OCI-LY7 (cell line): ENCODE measurements around the gene RBBP7. TPM values are rescaled to one million over a fixed set of nuclear protein-coding genes. Genes with fewer than 3 reads are reported as not detected.

Experiments
- BruUV-seq: library from RNA; stranded (reverse); fragments of 400-500 nt; replicated peaks from 2 replicates; lab custom pipeline; 2021; lab: Mats Ljungman, UMichigan
- CTCF ChIA-PET: fragments of 300-600 bp; sonication (Branson Sonifier 250); formaldehyde crosslinking; loops from one replicate; lab custom pipeline; 2022; ENCODE audit warnings: antibody characterized with exemption; ENCODE audit not compliant: unreplicated experiment; lab: Charles Lee
- POLR2A ChIA-PET: fragments of 300-600 bp; sonication (Branson Sonifier 250); formaldehyde crosslinking; loops from one replicate; lab custom pipeline; 2022; ENCODE audit warnings: antibody characterized with exemption; lab: Charles Lee
- DNase-seq: peaks from one replicate; pipeline ENCODE4 v3.0.0-alpha.2; 2015; ENCODE audit warnings: low spot score
- H2AFZ ChIP-seq: fragments of 200-600 bp; sonication (generic), shearing (Covaris generic); 2 replicates; pipeline ENCODE4 v1.6.1; 2014; ENCODE audit warnings: mild to moderate bottlenecking, antibody characterized with exemption, low read length, moderate library complexity
- H3K27ac ChIP-seq: fragments of 200-600 bp; sonication (generic); 2 replicates; pipeline ENCODE4 v1.5.1; 2014; ENCODE audit warnings: mixed run types, low read depth, mild to moderate bottlenecking, moderate library complexity, low read length, inconsistent platforms; ENCODE audit not compliant: poor library complexity, severe bottlenecking
- H3K36me3 ChIP-seq: fragments of 200-600 bp; sonication (generic); 2 replicates; pipeline ENCODE4 v1.6.1; 2014; ENCODE audit warnings: mild to moderate bottlenecking, antibody characterized with exemption, low read length, moderate library complexity, mixed read lengths; ENCODE audit not compliant: insufficient read depth
- H3K4me1 ChIP-seq: fragments of 200-600 bp; sonication (generic); 2 replicates; pipeline ENCODE4 v1.5.1; 2014; ENCODE audit warnings: mild to moderate bottlenecking, low read length; ENCODE audit not compliant: insufficient read depth, poor library complexity, severe bottlenecking
- H3K4me2 ChIP-seq: fragments of 200-600 bp; sonication (generic); 2 replicates; pipeline ENCODE4 v1.6.1; 2014; ENCODE audit warnings: mild to moderate bottlenecking, low read length
- H3K4me3 ChIP-seq: fragments of 200-600 bp; sonication (generic); 2 replicates; pipeline ENCODE4 v1.5.1; 2014; ENCODE audit warnings: mild to moderate bottlenecking, low read depth, low read length; ENCODE audit not compliant: poor library complexity, severe bottlenecking
- H3K79me2 ChIP-seq: fragments of 200-600 bp; sonication (generic); 2 replicates; pipeline ENCODE4 v1.6.1; 2016; ENCODE audit warnings: low read depth, mild to moderate bottlenecking, low read length, moderate library complexity, mixed read lengths; ENCODE audit not compliant: insufficient read depth
- H3K9me2 ChIP-seq: fragments of 200-600 bp; sonication (generic); 2 replicates; pipeline ENCODE4 v1.6.1; 2016; ENCODE audit warnings: mild to moderate bottlenecking, low read length, mixed read lengths; ENCODE audit not compliant: insufficient read depth
- H3K9me3 ChIP-seq: fragments of 200-600 bp; sonication (generic); 2 replicates; pipeline ENCODE4 v1.6.1; 2014; ENCODE audit warnings: mild to moderate bottlenecking, mixed run types, low read length, mixed read lengths
- H4K20me1 ChIP-seq: fragments of 200-600 bp; sonication (generic); 2 replicates; pipeline ENCODE4 v1.6.1; 2014; ENCODE audit warnings: mild to moderate bottlenecking, antibody characterized with exemption, low read length, moderate library complexity, mixed read lengths; ENCODE audit not compliant: insufficient read depth
- CTCF ChIP-seq: fragments of 200-600 bp; sonication (generic); conservative IDR thresholded peaks from 2 replicates; pipeline ENCODE4 v1.5.1; 2014; ENCODE audit warnings: mild to moderate bottlenecking, antibody characterized with exemption, low read length, moderate library complexity, mixed read lengths
- EZH2phosphoT487 ChIP-seq: fragments of 200-600 bp; sonication (generic); IDR thresholded peaks from 2 replicates; pipeline ENCODE4 v1.6.1; 2018; ENCODE audit warnings: low read depth, borderline replicate concordance, mild to moderate bottlenecking, mixed run types, antibody characterized with exemption, low read length, moderate library complexity, mixed read lengths
- intact Hi-C: fragments of 100-400 bp; cut with micrococcal nuclease; formaldehyde crosslinking; loops from one replicate; pipeline ENCODE4 v1.10.0; 2022; ENCODE audit not compliant: unreplicated experiment
- total RNA-seq, 2 experiments: library from RNA; depleted of rRNA in 1 of 2; stranded (reverse); fragments of >200 nt in 1 of 2; shearing (Covaris generic) in 1 of 2; gene quantifications; 2 replicates each; pipeline ENCODE4 v1.2.3, GENCODE V29; 2014 to 2022

The RBBP7 gene
- total RNA-seq, 2 experiments from 2014 or later = 161 to 251 TPM

- TF ChIP-seq EZH2phosphoT487 (no peak), CTCF (peak; percentile 47)
- H3K4me2 ChIP-seq = no peak overlapping the region
- H4K20me1 ChIP-seq = no peaks in the 10 kb centered on the region
- ChIA-PET POLR2A (no interaction called here), CTCF (no interaction called here)
- no peak overlapping the region for H3K27ac ChIP-seq
- peaks cover 96% of the 10 kb centered on the region for H3K36me3 ChIP-seq
- no peaks in the 10 kb centered on the region for H3K9me2 ChIP-seq
- intact Hi-C loops = no loop called here
- no TSS peak for BruUV-seq
- no peak overlapping the region for H2AFZ ChIP-seq
- no peaks in the 10 kb centered on the region for H3K9me3 ChIP-seq
- peak; percentile 13 for DNase-seq
- H3K4me1 ChIP-seq = no peaks in the 10 kb centered on the region
- no peak overlapping the region for H3K4me3 ChIP-seq
- H3K79me2 ChIP-seq = no peaks in the 10 kb centered on the region
Observed at GRCh38 chrX:16836371-16836770, 33.8 kb downstream of the RBBP7 start.

GRCh38 chrX:16834806-16835205, 35.4 kb downstream of the RBBP7 start:
- Histone ChIP-seq H3K4me2 (no peak overlapping the region), H3K4me1 (no peaks in the 10 kb centered on the region), H2AFZ (no peak overlapping the region), H3K79me2 (no peaks in the 10 kb centered on the region), H3K27ac (no peak overlapping the region), H3K36me3 (peaks cover 98% of the 10 kb centered on the region), H3K9me3 (no peaks in the 10 kb centered on the region), H3K9me2 (no peaks in the 10 kb centered on the region), H4K20me1 (no peaks in the 10 kb centered on the region), H3K4me3 (no peak overlapping the region)
- BruUV-seq = no TSS peak
- intact Hi-C loops = no loop called here
- DNase-seq = no peak
- CTCF ChIA-PET = no interaction called here
- POLR2A ChIA-PET = interaction anchor here (0.5 kb wide), 1 partner anchor 36 kb away, joined by 4 read pairs; no protein-coding TSS in a partner anchor
- TF ChIP-seq EZH2phosphoT487 (no peak), CTCF (no peak)

GRCh38 chrX:16832301-16832700, 37.9 kb downstream of the RBBP7 start:
- Histone ChIP-seq H3K9me3 (no peaks in the 10 kb centered on the region), H3K79me2 (no peaks in the 10 kb centered on the region), H3K27ac (no peak overlapping the region), H3K4me3 (no peak overlapping the region), H3K36me3 (peaks cover 97% of the 10 kb centered on the region), H4K20me1 (no peaks in the 10 kb centered on the region), H3K4me2 (no peak overlapping the region), H3K9me2 (no peaks in the 10 kb centered on the region), H3K4me1 (no peaks in the 10 kb centered on the region), H2AFZ (no peak overlapping the region)
- TF ChIP-seq CTCF (no peak), EZH2phosphoT487 (no peak)
- ChIA-PET POLR2A (interaction anchor here (0.6 kb wide), 1 partner anchor 97 kb away, joined by 4 read pairs; no protein-coding TSS in a partner anchor), CTCF (no interaction called here)
- no peak for DNase-seq
- intact Hi-C loops = no loop called here
- BruUV-seq = no TSS peak
